CD4-positive, alpha-beta T cell treated with Interferon gamma for 1 hour (primary cell): Measurements from ENCODE around the gene PROM1.

Experiments used
- DNase-seq: peaks from one replicate; pipeline ENCODE4 v3.0.0-alpha.2; 2020

The PROM1 gene, protein sequence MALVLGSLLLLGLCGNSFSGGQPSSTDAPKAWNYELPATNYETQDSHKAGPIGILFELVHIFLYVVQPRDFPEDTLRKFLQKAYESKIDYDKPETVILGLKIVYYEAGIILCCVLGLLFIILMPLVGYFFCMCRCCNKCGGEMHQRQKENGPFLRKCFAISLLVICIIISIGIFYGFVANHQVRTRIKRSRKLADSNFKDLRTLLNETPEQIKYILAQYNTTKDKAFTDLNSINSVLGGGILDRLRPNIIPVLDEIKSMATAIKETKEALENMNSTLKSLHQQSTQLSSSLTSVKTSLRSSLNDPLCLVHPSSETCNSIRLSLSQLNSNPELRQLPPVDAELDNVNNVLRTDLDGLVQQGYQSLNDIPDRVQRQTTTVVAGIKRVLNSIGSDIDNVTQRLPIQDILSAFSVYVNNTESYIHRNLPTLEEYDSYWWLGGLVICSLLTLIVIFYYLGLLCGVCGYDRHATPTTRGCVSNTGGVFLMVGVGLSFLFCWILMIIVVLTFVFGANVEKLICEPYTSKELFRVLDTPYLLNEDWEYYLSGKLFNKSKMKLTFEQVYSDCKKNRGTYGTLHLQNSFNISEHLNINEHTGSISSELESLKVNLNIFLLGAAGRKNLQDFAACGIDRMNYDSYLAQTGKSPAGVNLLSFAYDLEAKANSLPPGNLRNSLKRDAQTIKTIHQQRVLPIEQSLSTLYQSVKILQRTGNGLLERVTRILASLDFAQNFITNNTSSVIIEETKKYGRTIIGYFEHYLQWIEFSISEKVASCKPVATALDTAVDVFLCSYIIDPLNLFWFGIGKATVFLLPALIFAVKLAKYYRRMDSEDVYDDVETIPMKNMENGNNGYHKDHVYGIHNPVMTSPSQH

DNA sequence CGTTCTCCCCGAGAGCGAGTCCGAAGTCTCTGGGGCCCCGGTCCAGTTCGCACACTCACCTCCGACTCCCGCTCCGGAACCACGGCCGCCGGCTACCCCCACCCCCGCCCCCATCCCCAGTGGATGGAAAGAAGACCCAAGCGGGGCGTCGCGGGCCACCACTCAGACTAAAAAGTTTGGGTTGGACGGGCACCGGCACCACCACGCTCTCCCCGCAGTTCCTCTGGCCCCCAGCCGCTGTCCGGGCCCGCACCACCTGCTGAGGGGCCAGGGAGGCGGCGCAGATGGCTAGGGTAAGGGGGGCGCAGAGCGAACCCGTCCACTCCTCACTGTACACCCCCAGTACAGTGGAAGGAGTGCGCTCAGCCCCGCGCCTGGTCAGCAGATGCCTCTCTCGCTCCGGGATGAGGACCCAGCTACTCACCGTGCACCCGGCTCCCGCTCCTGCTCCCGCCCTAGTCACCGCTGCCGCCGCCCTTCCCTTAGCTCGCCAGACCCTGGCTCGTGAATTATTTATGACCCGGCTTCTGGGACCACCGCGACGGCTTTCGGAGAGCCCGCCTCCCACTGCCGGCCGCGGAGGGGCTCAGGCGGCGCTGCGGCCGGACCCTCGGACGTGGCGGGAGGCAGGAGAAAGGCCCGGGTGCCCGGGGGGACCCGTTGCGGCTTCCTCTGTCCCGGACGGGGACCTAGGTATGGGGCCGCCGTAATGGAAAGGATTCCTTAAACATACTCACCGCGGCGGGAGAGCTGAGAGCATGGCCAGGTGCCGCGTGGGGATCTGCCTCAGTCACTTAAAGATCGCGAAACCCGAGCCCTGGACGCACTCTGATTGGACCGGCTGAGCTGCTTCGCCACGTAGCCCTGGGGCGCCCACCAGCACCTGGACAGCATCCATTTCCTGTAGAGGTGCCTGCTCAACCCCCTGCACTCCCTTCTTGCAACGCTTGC lies at the start of gene PROM1:
Gene PROM1 (minus strand): TSS at position 783 of the 951 bp plus-strand sequence. CDS start 8,117 bp downstream, outside the sequence.
- no peak for DNase-seq

DNA sequence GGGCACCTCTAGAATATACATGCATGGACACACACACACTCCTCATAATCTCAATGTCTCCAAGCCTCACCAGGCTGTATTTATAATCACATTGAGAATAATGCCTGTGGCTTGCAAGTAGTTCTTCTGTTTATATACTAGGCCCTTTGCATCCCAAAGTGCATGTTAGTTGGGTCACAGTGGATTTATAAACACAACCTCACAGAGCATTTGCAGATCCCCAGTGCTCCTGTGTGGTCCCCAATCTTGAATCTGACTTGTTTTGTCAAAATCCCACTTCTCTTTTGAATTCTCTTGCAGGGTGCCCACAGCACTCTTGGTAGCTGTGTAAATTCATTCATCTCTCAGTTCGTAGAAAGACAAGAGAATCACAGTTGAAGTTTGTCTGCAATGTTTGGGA lies 49.6 kb upstream of the PROM1 start:
- DNase-seq, result no peak

DNA sequence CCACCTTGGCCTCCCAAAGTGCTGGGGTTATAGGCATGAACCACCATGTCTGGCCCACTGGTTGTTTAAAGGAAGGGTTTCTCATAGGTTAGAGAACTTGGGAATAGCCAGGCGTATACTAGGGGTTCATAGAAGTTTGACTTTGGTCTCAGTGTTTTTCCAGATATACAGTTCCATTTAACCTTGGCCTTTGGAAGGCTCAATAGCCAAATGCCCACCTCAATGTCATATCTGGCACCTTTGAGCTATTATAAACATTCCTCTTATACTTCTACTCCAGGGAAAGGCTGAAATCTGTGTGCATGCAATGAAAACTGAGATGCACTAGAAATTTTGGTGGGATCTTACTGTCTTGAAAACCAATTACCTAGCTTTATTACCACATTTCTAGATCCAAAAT lies 47.5 kb upstream of the PROM1 start:
- DNase-seq, result no peak

DNA sequence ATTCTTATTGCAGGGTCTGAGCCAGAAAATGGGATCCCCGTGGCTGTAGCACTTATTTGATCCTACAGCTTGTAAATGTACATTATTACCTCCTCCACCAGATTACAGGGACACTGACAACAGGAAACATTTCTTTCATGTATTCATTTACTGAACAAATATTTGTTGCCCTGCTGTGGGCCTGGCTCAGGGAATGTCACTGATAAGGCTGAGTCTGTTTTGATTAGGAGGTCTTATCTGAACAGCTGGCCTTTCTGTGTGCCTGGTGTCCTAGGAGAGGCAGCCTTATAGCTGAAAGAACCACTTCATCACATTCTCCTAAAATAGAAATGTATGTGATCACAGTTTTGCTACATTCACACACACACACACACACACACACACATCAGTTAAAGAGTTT lies 45.5 kb upstream of the PROM1 start:
- no peak for DNase-seq

DNA sequence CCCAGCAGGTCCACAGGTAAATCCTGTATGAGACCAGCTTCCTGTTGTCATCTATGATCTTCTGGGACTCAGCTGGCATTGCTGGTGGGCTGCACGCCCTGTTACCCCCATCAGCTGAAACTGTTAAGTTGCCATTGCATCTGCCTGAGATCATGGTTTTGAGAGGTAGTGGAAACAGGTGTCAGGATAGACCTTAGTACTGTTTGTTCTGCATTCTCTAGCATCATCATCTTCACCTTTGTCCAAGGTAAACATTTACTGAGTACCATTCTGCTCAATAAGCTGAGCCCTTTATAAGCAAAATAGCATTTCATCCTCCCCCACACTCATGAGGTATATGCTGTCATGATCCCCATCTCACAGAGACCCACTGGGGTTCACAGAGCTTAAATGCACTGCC lies 42.9 kb upstream of the PROM1 start:
- no peak for DNase-seq

DNA sequence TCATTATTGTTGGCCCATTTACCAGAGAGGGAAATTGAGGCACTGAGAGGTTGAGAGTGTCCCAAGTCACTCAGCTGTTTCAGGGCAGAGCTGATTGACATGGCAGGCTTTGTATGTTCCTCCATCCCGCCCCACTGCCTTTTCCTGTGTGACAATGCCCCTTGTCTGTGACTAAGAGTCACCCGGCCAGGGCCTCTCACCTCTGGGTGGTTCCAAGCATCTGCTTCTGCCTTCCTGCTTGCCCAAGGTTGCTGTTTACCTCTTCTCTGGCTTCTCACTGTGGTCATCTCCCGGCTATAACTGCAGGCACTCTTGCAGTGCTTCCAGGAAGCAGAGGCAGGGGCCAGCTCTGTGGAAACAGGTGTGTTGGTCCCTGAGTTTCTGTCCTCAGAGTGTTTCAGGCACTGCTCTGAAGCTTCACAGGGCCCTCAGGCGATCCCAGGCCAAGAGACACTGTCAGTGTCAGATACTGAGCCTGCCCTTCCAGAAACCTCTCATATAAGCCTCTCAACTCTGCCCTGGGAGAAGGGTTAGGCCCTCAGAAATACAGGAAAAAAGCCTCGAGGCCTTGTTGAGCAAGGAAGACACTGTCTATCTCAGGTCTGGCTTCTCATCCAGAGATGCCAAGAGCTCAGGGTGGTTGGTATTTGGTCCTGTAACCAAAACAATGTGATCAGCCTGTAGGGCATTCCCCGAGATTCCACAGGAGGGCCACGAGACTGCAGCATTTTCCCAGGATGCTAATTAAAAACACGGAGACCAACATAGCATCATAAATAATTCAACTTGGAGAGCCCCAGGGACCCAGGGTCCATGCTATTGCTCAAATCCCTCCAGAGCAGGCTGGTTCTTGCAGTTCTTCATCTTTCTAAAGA lies 42.0 kb upstream of the PROM1 start:
- DNase-seq, result no peak

DNA sequence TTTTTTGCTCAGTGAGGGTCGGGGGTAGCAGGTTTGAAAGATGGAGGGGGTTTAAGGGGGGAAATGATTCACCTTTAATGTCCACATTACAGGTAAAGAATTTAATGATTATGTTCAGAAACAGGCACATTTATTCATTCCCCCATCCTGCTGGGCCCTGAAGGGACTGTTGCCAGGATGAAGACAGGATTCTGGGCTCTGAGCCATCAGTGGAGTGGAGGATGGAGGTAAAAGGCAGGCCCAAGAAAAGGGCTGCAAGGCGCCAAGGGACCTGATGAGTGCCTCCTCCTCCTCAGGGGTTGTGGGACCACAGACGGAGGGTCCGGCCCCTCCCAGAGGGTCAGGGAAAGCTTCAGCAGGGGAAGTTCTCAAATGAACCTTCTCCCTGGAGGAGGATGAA lies 40.4 kb upstream of the PROM1 start:
- no peak for DNase-seq

DNA sequence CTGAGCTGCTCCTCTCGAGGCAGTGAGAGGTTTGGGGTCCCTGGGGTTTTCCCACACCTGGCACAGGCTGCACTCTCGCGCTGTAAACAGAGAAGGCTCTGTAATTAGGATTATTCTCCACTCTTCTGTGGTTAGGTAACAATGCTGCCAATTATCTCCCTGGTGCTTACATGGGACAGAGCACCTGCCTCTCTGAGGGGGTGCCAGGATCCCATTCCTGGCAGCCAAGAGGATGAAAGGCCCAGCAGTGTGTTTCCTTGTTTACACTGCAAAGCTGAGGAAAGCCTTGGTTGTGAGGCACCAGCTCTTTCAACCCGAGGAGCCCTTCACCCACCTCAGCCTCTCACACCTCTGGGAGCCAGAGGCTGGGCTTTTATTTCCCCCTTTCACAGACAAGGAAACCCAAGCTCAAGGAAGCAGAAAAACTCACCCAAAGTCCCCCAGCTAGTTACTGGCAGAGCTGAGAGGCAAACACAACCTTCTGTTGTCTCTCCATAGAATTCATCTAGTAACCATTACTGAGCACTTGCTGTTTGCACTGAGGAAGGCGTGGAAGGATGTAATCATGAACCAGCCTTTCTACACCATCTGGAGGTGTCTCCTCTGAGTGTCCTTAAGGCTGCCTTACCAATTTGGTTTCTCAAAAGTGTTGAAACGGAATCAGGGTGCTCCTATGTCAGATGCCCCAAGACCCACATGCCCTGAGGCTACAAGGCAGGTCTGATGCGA lies 39.7 kb upstream of the PROM1 start:
- no peak for DNase-seq

DNA sequence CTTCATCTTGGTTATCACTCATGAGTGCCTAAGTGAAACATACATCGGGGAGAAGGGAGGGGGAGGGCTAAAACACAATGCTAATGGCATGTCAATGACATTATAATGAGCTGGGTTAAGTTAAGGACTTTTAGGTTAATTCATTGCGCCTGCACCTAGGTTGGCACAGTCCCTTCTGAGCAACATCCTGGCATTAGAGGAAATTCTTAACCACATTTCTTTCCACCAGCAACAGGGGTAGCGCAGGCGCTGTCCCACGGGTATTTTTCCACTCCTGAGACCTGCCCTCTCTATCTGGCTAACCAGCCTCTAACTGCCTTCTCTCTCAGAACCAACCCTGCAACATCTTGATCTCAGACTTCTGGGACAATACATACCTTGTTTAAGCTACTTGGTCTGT lies 39.0 kb upstream of the PROM1 start:
- DNase-seq, result no peak

DNA sequence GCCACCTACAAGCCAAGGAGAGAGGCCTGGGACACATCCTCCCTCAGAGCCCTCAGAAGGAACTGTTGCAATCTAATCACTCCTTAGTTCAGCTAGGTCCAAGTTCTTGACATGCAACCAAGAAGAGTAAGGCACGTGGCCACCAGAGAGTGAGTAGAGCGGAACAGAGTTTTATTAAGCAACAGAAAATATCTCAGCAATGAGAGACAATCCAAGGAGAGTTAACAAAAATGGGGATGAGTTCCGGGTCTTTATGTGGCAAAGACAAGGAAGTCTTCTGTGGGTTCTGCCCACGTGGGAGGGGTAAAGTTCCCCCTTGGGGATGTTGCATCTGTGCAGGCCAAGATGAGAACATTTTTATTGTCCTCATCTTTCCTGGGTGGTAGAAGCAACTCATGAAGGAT lies 38.5 kb upstream of the PROM1 start:
- DNase-seq, result no peak

DNA sequence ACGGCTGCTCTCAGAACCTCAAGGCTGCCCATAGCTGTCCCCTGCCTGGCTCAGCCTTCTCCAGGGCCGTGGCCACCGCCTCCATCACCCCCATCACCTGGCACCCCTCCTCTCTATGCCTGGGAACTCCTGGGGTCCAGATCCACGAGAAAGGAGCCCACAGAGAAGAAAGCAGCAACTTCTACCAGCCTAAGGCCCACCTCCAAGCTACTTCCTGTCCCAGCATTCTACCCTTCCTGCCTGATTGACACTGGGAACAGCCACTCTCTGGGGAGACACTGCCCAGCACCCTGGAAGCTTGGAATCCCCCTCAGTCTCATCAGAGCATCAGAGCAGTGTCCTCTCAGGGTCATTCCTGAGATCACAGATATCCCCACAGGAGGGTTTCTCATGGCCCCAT lies 36.9 kb upstream of the PROM1 start:
- DNase-seq, result no peak

DNA sequence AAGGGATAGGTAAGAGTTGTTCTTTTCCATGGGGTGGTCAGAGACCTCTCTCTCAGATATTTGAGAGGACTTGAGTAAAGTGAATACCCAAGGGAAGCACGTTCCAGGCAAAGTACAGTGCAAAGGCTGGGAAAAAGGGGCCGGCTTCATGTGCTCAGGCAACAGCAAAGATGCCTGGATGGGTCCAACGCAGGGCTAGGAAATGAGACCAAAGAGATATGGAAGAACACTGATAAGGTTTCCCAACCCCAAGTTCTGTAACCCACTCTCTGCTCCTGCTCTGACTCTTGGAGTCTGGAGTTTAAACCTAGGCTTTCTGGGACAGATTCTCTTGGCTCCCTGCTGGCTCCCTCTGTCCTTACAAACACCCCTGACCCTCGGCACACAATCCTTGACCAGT lies 36.2 kb upstream of the PROM1 start:
- no peak for DNase-seq

DNA sequence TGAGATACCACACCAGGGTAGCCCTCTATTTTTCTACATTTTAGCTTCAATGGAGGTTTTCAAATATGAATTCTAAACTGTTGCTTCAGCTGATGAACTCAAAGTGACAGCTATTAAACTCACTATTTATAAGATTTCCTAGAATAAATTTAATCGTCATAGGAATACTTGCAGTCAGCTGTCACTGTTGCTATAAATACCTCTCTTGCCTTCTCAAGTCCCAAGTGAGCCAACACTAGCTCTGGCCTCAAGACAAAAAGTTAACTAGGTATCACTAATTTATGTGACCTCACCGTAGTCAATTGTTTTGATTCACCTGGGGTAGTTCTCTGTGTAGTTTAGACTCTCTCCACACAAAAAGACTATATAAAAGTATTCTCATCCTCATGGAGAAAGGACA lies 34.3 kb upstream of the PROM1 start:
- no peak for DNase-seq

DNA sequence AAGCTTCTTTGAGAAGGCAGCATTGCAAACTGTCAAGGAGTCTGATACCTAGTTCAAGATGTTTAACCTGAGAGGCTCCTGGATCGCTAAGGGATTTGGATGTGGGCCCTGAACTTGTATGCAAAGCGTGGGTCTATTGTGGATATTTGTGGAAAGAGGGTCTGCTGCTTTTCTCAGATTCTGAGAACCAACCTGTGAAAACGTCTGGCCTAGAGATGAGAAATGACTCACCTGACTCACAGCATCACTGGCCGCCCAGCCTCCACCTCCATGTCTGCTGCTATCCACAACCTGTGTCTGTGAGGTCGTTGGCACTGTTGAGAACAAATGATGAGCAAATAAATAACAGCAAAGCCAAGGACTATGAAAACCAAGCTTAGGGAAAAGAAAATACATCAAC lies 33.3 kb upstream of the PROM1 start:
- no peak for DNase-seq

DNA sequence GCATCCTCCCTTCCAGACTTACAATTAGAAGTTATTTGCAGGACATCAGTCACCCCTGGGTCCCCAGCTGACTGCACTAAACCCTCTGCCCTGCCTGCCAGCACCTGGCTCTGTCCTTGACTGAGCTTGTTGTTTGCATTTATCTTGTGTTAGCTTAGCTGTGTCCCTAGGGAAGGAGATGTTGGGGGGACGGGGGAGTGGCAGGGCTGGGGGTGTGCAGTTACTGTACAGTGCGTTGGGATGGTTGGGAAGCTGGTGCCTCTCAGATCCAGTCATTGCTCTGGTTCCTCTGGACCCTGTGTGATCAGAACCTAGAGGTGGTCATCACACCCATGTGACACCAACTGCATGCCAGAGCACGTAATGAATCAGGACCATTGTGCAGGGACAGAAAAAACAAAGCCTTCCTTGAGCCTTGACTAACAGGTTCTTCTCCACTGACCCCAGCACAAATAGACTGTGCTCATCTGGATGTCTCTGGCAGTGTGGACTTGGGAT lies 32.7 kb upstream of the PROM1 start:
- DNase-seq, result no peak

DNA sequence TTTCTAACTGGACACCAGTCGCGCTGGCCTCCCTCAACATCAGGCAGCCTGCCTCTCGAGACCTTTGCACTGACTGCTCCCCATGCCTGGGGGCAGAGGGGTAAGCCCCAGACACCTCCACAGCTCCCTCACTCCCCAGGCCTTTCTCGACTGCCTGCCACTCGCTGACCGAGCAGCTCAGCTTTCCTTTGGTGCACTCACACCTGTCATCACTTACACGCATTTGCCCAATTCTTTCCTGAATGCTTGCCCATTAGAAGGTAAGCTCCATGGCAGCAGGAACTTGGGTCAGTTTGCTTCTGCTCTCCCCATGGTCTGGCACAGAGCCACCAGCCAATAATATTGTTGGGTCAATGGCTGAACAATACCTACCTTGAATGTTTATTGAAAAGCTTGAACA lies 32.2 kb upstream of the PROM1 start:
- DNase-seq, result no peak

DNA sequence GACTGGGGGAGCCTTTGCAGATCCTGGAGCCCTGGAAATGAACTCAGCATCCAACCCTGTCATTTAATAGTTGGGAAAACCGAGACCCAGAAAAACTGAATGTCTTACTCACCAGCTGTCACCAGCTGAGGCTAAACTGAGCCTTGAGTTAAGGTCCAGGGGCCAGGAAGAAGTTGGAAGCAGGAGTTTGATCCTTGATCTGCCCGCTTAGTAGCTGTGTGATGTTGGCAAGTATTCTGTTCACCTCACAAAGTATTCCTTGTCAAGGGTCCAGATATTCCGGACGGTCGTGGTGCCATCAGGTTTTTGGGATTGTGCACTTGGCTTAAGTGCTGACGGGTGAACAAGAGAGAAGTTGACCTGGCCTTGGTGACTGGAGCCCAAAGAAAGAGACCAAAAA lies 30.7 kb upstream of the PROM1 start:
- no peak for DNase-seq

DNA sequence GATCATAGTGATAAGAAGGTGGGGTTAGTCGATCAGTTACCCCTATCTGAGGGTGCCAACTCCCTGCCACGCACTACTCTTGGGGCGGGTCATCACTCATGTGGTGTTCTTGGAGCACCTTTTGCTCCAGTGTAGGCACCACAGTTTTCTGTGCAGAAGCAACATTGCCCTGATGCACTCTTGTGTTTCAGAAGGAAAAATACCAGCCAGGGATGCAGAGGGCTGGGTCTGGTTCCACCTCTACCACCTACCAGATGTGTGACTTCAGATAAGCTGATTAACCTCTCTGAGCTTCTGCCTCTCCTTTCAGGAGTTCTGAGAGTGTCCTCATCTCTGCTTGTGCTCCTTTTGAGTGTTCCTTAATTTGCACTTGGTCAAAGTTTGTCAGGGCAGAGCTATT lies 29.9 kb upstream of the PROM1 start:
- no peak for DNase-seq

DNA sequence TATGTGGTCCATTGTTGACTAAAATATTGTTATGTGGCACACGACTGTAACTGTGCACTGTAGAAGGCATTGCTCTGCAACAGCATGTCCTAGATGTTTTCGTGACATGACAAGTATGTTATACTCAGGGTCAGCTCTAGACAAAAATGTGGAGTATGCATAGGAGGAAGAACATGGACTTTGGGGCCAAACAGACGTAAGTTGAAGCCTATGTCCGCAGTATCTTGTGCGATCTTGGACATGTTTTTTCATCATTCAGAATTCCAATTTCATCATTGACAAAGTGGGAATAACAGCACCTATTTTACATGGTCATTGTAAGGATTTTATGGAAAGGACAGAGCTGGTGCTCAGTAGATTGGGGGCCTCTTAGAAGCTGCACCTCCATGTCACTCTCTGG lies 27.7 kb upstream of the PROM1 start:
- no peak for DNase-seq

DNA sequence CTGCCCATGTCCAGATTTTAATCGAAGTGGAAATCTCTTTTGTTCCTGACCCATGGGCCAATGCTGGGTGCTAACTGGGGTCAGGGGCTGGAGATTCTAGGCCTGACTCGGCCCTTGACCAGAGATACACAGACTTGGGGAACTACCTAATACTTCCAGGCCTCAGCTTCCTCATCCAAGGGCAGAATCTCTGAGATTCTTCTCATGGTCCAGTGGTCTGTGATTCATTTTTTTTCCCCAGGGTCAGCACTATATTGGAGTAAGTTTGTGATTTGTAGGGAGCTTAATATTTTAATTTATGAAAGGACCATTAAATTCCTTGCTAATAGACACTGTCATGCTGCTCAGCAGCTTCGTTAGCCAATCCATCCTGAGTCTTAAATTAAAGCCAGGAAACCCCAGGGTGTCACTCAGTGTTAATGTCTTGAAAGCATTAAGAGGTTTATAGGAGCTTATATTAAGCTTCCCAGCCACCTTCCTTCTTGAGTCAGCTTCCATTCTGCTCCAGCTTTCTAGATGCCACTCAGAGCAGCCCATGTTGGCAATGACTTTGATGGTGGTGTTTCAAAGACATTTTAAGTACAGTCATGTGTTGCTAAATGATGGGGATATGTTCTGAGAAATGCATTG lies 27.0 kb upstream of the PROM1 start:
- DNase-seq, result no peak

DNA sequence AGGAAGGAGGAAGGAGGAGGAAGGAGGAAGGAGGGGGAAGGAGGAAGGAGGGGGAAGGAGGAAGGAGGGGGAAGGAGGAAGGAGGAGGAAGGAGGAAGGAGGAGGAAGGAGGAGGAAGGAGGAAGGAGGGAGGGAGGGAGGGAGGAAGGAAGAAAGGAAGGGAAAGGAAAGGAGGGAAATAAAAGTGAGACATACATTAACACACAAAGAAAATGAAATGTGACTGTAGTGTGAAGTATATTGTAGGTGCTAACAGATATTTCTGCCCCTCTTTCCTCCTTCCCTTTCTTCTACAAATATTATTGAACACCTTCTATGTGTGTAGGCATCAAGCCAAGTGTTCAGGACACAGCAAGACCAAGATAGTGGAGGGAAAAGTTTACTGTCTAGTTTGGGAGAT lies 26.4 kb upstream of the PROM1 start:
- no peak for DNase-seq
